HG02642 (cell line): ENCODE measurements around the gene DNAH14.

Experiments used
- ATAC-seq: cut with Tn5 transposase; IDR thresholded peaks from one replicate; pipeline ENCODE4 v1.9.1; 2021; ENCODE audit warnings: mild to moderate bottlenecking; ENCODE audit not compliant: unreplicated experiment, poor library complexity

The DNAH14 gene

DNA sequence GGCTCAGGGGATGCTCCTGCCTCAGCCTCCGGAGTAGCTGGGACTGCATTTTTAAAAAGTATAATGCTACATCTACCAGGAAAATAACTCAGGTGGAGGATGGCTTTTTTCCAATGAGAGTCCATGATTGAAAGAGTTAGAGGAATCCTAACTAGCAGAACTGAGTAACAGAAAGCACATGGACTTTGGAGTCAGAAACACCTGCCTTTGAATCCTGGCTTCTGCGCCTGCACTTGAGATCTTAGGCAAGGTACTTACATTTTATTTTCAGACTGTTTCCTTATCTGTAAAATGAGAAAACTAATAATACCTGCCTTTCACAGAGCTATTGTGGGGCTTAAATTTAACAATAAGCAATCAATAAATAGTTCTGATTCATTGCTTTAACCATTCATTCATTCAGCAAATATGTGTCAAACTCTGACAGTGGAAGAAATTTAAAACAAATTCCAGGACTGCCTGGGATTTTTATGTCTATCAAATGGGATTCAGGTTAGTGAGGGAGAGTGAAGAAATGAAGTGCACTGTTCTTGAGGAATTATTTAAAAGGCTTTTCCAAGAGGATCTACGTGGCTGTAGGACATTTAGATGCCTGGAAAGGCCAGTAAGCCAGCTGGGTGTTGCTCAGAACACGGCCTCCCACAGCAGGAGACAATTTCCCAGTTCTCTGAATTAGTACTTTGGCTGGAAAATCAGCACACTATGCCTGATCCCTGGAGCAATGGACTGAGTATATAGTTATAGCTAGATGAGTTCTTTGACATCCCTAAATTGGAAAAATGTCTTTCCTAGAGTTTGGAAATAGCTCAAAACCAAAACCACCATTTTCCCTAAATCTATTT, 511.1 kb downstream of the DNAH14 start:
- ATAC-seq = no peak

DNA sequence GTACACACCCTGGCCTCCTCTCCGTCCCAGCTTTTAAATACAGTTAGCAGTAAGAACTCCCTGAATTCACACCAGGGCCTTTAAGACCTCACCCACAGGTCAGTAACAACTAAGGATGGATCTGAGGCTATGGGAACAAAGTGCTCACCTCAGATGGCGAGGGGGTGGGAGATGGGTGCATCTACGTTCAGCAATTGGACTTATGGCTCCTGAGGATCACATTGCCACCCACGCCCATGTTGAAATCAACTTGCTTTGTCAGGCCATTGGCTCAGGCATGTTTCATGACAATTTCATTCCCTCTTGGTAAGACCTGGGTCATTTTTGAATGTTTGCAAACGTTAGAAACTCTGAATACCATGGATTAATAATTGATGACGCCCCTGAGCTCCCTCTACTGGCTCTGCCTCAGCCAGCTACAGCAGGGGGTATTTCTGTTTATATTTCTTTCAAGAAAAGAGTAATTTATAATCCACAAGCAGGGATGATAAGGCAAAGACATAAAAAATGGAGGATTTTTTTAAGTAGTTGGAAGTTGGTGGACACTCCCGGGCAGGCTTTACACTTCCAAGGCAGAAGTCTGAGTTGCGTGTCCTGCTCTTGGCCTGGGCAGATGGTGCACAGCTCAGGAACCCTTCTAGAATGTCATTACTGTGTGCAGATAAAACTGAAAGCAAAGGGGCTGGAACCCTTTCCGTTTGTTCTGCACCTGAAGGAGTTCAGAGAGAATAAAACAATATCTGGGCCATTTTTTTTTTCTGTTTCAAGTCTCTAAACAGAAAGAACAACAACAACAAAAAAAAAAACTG, 512.0 kb downstream of the DNAH14 start:
- ATAC-seq = peak; percentile 43

- no peak for ATAC-seq
Measured at GRCh38 chr1:225442123-225442505, 512.6 kb downstream of the DNAH14 start.

GRCh38 chr1:225445639-225446594, 516.4 kb downstream of the DNAH14 start:
- ATAC-seq = no peak

DNA sequence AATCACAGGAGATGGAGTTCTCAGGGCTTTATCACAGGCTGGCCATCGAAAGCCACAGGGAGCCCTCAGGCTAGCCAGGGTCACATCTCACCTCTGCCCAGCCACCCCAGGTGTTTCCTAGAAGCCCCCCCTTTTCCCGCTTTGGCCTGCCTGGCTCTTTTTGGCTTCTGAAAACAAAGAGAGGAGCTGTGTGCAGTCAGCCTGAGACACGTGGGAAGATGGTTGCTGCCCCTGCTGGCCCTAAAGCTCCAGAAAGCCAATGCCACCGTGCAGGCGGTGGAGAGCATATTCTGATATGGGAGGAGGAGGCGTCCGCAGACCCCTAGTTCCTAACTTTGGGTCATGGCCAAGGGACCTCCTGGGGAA, 517.1 kb downstream of the DNAH14 start:
- no peak for ATAC-seq

DNA sequence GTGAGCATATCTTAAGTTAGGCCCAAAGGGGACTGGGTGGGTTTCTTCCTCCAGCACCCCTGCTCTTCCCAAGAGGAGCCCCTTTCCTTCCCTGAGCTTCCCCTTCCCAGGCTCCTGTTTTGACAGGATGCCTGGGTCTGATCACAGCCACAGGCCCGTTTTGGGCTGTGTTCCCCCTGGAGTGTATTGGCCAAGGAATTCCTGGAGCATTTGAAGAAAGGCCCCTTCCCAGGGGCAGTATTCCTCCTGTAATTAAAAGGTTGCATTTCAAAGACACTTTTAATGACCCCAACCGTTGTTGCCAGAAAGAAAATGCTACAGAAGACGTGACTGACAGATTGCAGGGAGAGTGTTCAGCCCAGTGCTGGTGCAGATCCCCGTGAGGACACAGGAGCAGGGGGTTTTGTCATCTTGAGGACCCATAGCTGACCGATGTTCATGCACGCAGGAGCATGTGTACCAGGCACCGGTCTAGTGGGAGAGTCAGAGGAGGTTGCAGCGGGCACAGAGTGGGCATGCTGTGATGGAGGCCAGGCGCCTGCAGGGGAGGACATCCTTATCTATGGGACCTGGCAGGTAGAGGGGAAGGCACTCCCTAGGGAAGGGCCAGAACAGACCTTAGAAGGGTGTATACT, 517.6 kb downstream of the DNAH14 start:
- no peak for ATAC-seq

DNA sequence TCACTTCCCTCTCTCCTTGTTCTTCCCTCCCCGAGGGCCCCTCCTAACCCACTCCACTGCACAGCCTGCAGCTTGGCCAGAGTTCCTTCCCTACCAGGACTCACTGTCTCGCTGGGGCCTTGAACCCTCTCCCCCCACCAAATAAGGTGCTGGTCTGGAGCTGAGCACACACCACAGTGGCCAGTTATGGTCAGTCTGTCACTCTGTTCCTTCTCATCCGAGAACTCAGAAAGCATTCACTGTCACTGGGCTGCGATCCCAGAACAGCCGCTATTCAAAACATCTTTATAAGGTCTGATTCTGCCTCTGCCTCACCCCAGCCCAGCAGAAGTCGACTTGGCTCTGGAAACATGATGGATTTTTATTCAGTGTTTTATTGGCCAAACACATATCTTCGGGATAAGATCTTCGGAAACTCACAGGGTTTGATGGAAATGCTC, 518.2 kb downstream of the DNAH14 start:
- no peak for ATAC-seq

- ATAC-seq = no peak
Measured at GRCh38 chr1:225448146-225448805, 518.8 kb downstream of the DNAH14 start.
